ENCODE results near the gene AREL1. TPM values are rescaled to one million over a fixed set of nuclear protein-coding genes. Genes with fewer than 3 reads are reported as not detected.

The AREL1 gene
- total RNA-seq (2013; cell fraction: nucleolus; rRNA removed) = 51.7 and 53.2 TPM in 2 replicates
- 32.3 and 33.8 TPM in 2 replicates for total RNA-seq (2014; rRNA removed)
- total RNA-seq (2014; rRNA removed; fragmentation: Illumina TruSeq; extraction: Trizol) = 20.1 and 22.5 TPM in 2 replicates
- 33.5 and 38.7 TPM in 2 replicates for total RNA-seq (2021)
- polyA plus RNA-seq (2011; ENCODE audit: low read depth) = 11.8 TPM
- 29.3 and 40.4 TPM in 2 replicates for polyA plus RNA-seq (2011; rRNA removed)
- 57.5 and 59.5 TPM in 2 replicates for polyA plus RNA-seq (2011; cell fraction: cytosol; rRNA removed)
- polyA plus RNA-seq (2011; cell fraction: nucleus; rRNA removed) = 75.3 and 97.8 TPM in 2 replicates
- 11.7 and 16.6 TPM in 2 replicates for polyA plus RNA-seq (2012)
- 30.1 and 35.7 TPM in 2 replicates for polyA plus RNA-seq (2014; fragmentation: Illumina TruSeq; extraction: Trizol)
- 1 to 10 TPM; 6.2 to 7.3 TPM for polyA plus RNA-seq (2014; fragmentation: Nextera tagmentation; extraction: Ambion mirVana)
- polyA plus RNA-seq (2014; rRNA removed) = 24.2 and 27.3 TPM in 2 replicates
- 10 to 100 TPM; 14.8 to 19.7 TPM for polyA plus RNA-seq (2016; fragmentation: Nextera tagmentation; extraction: Ambion mirVana)
- polyA minus RNA-seq (2011; rRNA and poly(A)+ RNA removed) = 94.4 and 101 TPM in 2 replicates
- polyA minus RNA-seq (2011; cell fraction: cytosol; rRNA and poly(A)+ RNA removed) = 11.2 and 22.1 TPM in 2 replicates
- polyA minus RNA-seq (2011; cell fraction: nucleus; rRNA and poly(A)+ RNA removed) = 42.1 and 69.8 TPM in 2 replicates
- percentile 85 among the genes with signal in this experiment for Bru-seq, nascent RNA
- percentile 84 among the genes with signal in this experiment for BruChase-seq, experiment 1, labeled RNA remaining after a 6-hour chase
- percentile 85 among the genes with signal in this experiment for BruChase-seq, experiment 2, labeled RNA remaining after a 2-hour chase
- long read RNA-seq, experiment 1, partial matches to known transcripts = 1 of 4 reads
- long read RNA-seq, experiment 1, other reads (novel, unspliced or antisense) = 3 of 4 reads
- long read RNA-seq, experiment 2, partial matches to known transcripts = 13 of 26 reads
- long read RNA-seq, experiment 2, other reads (novel, unspliced or antisense) = 13 of 26 reads

- FAIRE-seq = peak; percentile 93
- TSS peak; percentile 75 for BruUV-seq (replicated peaks)
- Histone ChIP-seq H4K20me1 (ENCODE audit: control insufficient read depth, insufficient read depth) (no peaks in the 10 kb centered on the region), H3K4me2 (ENCODE audit: control insufficient read depth, insufficient read depth) (peak within 1 kb of the TSS; percentile 93), H3K36me3 (ENCODE audit: control insufficient read depth in 2 of 2, insufficient read depth in 2 of 2, low read length in 1 of 2) (peaks cover 0 to 5% of the 10 kb centered on the region in 2 experiments; a peak in 1 of 4 replicates), H3K27ac (ENCODE audit: control insufficient read depth, insufficient read depth) (peak within 1 kb of the TSS; percentile 74), H3K4me3 (peak within 1 kb of the TSS; percentile 88), H3K4me1 (ENCODE audit: control insufficient read depth, insufficient read depth, low read length) (peaks cover 3% of the 10 kb centered on the region; the same call in 1 of the 2 replicates), H3K79me2 (ENCODE audit: control insufficient read depth, insufficient read depth, low read length) (peaks cover 59% of the 10 kb centered on the region), H3K27me3 (replicated peaks in 1 of 2; ENCODE audit: control insufficient read depth in 2 of 2, insufficient read depth in 2 of 2, low read length in 1 of 2) (no peaks in the 10 kb centered on the region), H2AFZ (ENCODE audit: control insufficient read depth, low read depth, low read length) (peak within 1 kb of the TSS; percentile 82), H3K9me3 (replicated peaks; ENCODE audit: control insufficient read depth, insufficient read depth, low read length) (no peaks in the 10 kb centered on the region), H3K9ac (ENCODE audit: control insufficient read depth, insufficient read depth, low read length) (peak within 1 kb of the TSS; percentile 75)
- ChIA-PET RAD21 (ENCODE audit: unreplicated experiment) (interaction anchor here (1.3 kb wide), 1 partner anchor 104 kb away, joined by 3 read pairs; no protein-coding TSS in a partner anchor), CTCF (interaction anchor here (1.2 kb wide), 1 partner anchor 104 kb away, joined by 5 read pairs; no protein-coding TSS in a partner anchor), SMC1A (ENCODE audit: uncharacterized antibody, unreplicated experiment) (interaction anchor here (0.8 to 1.0 kb wide), 2 partner anchors 12 to 93 kb away, joined by 3 read pairs; no protein-coding TSS in a partner anchor), POLR2A (interaction anchor here (0.5 to 0.6 kb wide), 2 partner anchors 50 to 350 kb away, joined by 3 read pairs; partner anchors contain the start of gene YLPM1)
- peak; percentile 95 for ATAC-seq
- in situ Hi-C loops (cut with MboI) = no loop called here
- peak; percentile 54 for DNase-seq (ENCODE audit: low read depth, low spot score)
- WGBS (ENCODE audit: insufficient coverage, insufficient replicate concordance, low lambda C conversion rate, missing lambda C conversion rate) = under 1% methylated on average over 31 of the region's 31 CpGs
- intact Hi-C loops (cut with micrococcal nuclease; ENCODE audit: unreplicated experiment) = loop anchor here (5.0 kb wide), 1 partner anchor 50 kb away; the partner anchor contains the start of gene YLPM1
- TF ChIP-seq NR2C2 (IDR thresholded peaks at IDR 0.05; ENCODE audit: borderline replicate concordance, control insufficient read depth, insufficient read length, low read depth) (no peak), BRCA1 (IDR thresholded peaks at IDR 0.05; ENCODE audit: low read depth, low read length) (no peak), POU2F2 (IDR thresholded peaks at IDR 0.05; ENCODE audit: borderline replicate concordance, low read depth, low read length) (peak; percentile 61; the same call in 1 of the 3 replicates), IKZF1 (conservative IDR thresholded peaks at IDR 0.05) (peak; percentile 75), BCL11A (IDR thresholded peaks at IDR 0.05; ENCODE audit: low read depth, low read length) (no peak), CBX3 (IDR thresholded peaks at IDR 0.05; ENCODE audit: borderline replicate concordance, low read depth) (no peak), ESRRA (IDR thresholded peaks at IDR 0.05; ENCODE audit: low read length) (peak; percentile 76; the same call in 1 of the 2 replicates), YY1 (IDR thresholded peaks at IDR 0.05; ENCODE audit: low read depth, low read length) (peak; percentile 35; the same call in 1 of the 2 replicates), MTA2 (IDR thresholded peaks at IDR 0.05; ENCODE audit: low read depth) (peak; percentile 78), BHLHE40 (IDR thresholded peaks at IDR 0.05; ENCODE audit: borderline replicate concordance in 1 of 2, low read depth in 2 of 2, low read length in 1 of 2) (peak in 1 of 2 experiments; percentile 35; a peak in 1 of 4 replicates), ZNF274 (IDR thresholded peaks at IDR 0.05; ENCODE audit: insufficient read depth, insufficient read length) (no peak), JUND (IDR thresholded peaks at IDR 0.05; ENCODE audit: low read depth, low read length) (no peak), BMI1 (IDR thresholded peaks at IDR 0.05; ENCODE audit: borderline replicate concordance) (no peak), GABPA (IDR thresholded peaks at IDR 0.05; ENCODE audit: low read depth) (peak; percentile 99), GATAD2B (conservative IDR thresholded peaks at IDR 0.05; ENCODE audit: low read depth) (peak; percentile 42; the same call in 1 of the 2 replicates), HDGF (IDR thresholded peaks at IDR 0.05) (no peak), HDAC6 (IDR thresholded peaks at IDR 0.05; ENCODE audit: unreplicated experiment) (no peak)
- TF ChIP-seq, protein P1, sequence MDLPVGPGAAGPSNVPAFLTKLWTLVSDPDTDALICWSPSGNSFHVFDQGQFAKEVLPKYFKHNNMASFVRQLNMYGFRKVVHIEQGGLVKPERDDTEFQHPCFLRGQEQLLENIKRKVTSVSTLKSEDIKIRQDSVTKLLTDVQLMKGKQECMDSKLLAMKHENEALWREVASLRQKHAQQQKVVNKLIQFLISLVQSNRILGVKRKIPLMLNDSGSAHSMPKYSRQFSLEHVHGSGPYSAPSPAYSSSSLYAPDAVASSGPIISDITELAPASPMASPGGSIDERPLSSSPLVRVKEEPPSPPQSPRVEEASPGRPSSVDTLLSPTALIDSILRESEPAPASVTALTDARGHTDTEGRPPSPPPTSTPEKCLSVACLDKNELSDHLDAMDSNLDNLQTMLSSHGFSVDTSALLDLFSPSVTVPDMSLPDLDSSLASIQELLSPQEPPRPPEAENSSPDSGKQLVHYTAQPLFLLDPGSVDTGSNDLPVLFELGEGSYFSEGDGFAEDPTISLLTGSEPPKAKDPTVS (IDR thresholded peaks at IDR 0.05; ENCODE audit: low read depth, low read length) = no peak
These were observed at the start of gene AREL1, which contains the start of gene FCF1 for GRCh38 chr14:74712499-74713394. TSS of gene AREL1 (minus strand) at chr14:74713080. CDS start at chr14:74685615, 27,465 bp downstream. TSS of gene FCF1 (plus strand) at chr14:74713144. CDS start at chr14:74713198, 54 bp downstream.

All from GM12878 (cell line).